GM19328 (cell line): ENCODE measurements around the gene S100A1.

ENCODE experiments used
- ATAC-seq: cut with Tn5 transposase; IDR thresholded peaks from one replicate; pipeline ENCODE4 v1.9.1; 2021; ENCODE audit warnings: mild to moderate bottlenecking, moderate library complexity; ENCODE audit not compliant: unreplicated experiment

The S100A1 gene

DNA sequence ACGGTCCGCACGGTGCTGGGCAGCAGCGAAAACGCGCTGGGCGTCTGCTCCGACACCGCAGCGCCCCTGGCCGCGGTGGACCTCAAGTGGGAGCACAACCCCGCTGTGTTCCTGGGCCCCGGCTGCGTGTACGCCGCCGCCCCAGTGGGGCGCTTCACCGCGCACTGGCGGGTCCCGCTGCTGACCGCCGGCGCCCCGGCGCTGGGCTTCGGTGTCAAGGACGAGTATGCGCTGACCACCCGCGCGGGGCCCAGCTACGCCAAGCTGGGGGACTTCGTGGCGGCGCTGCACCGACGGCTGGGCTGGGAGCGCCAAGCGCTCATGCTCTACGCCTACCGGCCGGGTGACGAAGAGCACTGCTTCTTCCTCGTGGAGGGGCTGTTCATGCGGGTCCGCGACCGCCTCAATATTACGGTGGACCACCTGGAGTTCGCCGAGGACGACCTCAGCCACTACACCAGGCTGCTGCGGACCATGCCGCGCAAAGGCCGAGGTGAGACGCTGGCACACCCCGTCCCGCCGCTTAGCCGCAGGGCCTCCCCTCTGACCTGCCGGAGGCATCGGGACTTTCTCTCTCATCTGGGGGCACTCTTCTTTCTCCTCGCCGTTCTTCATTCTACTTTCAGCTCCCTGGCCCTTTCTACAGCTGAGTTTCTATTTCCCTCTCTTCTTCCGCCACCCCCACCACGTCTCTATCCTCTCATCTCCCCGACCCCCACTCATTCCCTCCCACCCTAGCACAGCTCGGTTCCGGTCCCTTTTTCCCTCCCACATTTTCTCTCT lies 51.3 kb downstream of the S100A1 start:
- no peak for ATAC-seq

DNA sequence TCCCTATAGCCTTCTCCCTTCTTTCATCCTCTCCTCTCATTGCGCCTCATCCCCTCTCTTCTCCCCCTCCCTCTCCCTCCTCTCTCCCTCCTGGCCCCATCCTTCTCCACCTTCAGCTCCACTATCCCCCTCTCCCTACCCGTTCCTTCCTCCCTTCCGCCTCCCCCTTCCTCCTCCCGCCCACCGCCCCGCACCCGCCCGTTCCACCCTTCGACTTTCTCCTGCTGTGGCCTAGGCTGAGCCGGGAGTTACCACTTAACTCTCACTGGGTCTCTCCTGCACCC lies 51.8 kb downstream of the S100A1 start:
- no peak for ATAC-seq
